ENCODE results near the gene SLC25A13. TPM values are rescaled to one million over a fixed set of nuclear protein-coding genes. Genes with fewer than 3 reads are reported as not detected.

Gene SLC25A13
- total RNA-seq, 1 donor from 2014 or later = 47.4 TPM

GRCh38 chr7:96135241-96135640 is 186.7 kb downstream of the SLC25A13 start:
- Mint-ChIP-seq H3K27me3 (ENCODE audit: low read depth) (no peaks in the 10 kb centered on the region), H3K4me1 (peaks cover 53% of the 10 kb centered on the region), H3K36me3 (peaks cover 17% of the 10 kb centered on the region), H3K27ac (peak overlapping the region; percentile 40), H3K9me3 (peaks cover 6% of the 10 kb centered on the region), H3K4me3 (no peak overlapping the region)
- TF ChIP-seq, protein P1, sequence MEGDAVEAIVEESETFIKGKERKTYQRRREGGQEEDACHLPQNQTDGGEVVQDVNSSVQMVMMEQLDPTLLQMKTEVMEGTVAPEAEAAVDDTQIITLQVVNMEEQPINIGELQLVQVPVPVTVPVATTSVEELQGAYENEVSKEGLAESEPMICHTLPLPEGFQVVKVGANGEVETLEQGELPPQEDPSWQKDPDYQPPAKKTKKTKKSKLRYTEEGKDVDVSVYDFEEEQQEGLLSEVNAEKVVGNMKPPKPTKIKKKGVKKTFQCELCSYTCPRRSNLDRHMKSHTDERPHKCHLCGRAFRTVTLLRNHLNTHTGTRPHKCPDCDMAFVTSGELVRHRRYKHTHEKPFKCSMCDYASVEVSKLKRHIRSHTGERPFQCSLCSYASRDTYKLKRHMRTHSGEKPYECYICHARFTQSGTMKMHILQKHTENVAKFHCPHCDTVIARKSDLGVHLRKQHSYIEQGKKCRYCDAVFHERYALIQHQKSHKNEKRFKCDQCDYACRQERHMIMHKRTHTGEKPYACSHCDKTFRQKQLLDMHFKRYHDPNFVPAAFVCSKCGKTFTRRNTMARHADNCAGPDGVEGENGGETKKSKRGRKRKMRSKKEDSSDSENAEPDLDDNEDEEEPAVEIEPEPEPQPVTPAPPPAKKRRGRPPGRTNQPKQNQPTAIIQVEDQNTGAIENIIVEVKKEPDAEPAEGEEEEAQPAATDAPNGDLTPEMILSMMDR (IDR thresholded peaks at IDR 0.05; ENCODE audit: unreplicated experiment) = no peak
- DNase-seq (ENCODE audit: low spot score in 2 of 2, unreplicated experiment in 2 of 2) = no peak

DNA sequence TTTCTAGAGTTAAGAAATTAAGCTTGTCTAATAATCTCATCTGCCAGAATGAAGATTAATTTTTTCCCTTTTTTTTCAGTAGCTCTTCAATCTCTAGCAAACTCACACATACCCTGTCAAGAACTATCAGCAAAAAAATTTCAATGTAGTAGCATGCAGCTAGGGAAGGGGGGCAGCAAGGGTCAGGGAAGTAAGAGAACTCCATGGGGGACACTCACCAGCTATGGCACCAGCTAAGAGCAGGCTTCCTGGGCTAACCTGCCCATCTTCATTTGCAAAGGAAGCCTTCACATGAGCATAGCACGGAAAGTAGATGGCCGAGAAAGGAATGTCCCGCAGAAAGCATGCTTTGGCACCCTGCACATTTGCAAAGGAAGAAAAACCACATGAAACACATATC is 190.4 kb downstream of the SLC25A13 start:
- Mint-ChIP-seq H3K4me1 (peaks cover 58% of the 10 kb centered on the region), H3K36me3 (peaks cover 16% of the 10 kb centered on the region), H3K27me3 (ENCODE audit: low read depth) (no peaks in the 10 kb centered on the region), H3K9me3 (no peaks in the 10 kb centered on the region), H3K27ac (peak overlapping the region; percentile 25), H3K4me3 (no peak overlapping the region)
- DNase-seq (ENCODE audit: low spot score in 2 of 2, unreplicated experiment in 2 of 2) = no peak
- TF ChIP-seq, protein P1 (IDR thresholded peaks at IDR 0.05; ENCODE audit: unreplicated experiment) = no peak

GRCh38 chr7:96127746-96128145 is 194.2 kb downstream of the SLC25A13 start:
- Mint-ChIP-seq H3K36me3 (peaks cover 6% of the 10 kb centered on the region), H3K27ac (peak overlapping the region; percentile 72), H3K4me1 (peaks cover 58% of the 10 kb centered on the region), H3K4me3 (no peak overlapping the region), H3K27me3 (ENCODE audit: low read depth) (no peaks in the 10 kb centered on the region), H3K9me3 (no peaks in the 10 kb centered on the region)
- no peak for DNase-seq (ENCODE audit: low spot score in 2 of 2, unreplicated experiment in 2 of 2)
- TF ChIP-seq, protein P1 (IDR thresholded peaks at IDR 0.05; ENCODE audit: unreplicated experiment) = no peak

DNA sequence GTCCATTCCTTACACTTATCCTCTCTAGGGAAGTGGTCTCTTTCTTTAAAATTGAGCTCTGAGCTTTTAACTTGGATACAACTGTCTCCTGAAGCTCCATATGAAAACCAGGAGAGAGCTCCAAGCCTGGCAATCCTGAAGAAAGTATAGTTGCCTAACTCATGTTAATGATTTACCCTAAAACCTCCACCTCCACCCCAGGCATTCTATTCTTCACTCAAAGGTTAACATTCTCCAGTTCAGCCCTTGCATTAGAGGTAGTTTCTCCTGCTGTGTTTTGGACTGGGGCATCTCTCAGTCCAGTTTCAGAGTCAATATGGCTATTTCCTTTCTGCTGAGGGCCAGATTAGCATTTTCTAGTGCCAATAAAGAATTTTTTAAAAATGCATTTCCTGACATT is 195.5 kb downstream of the SLC25A13 start:
- Mint-ChIP-seq H3K4me1 (peaks cover 59% of the 10 kb centered on the region), H3K36me3 (peaks cover 6% of the 10 kb centered on the region), H3K27ac (no peak overlapping the region), H3K9me3 (no peaks in the 10 kb centered on the region), H3K27me3 (ENCODE audit: low read depth) (no peaks in the 10 kb centered on the region), H3K4me3 (no peak overlapping the region)
- no peak for DNase-seq (ENCODE audit: low spot score in 2 of 2, unreplicated experiment in 2 of 2)
- TF ChIP-seq, protein P1 (IDR thresholded peaks at IDR 0.05; ENCODE audit: unreplicated experiment) = no peak

GRCh38 chr7:96122746-96123145 is 199.2 kb downstream of the SLC25A13 start:
- TF ChIP-seq, protein P1 (IDR thresholded peaks at IDR 0.05; ENCODE audit: unreplicated experiment) = no peak
- DNase-seq (ENCODE audit: low spot score in 2 of 2, unreplicated experiment in 2 of 2) = no peak
- Mint-ChIP-seq H3K27ac (peak overlapping the region; percentile 68), H3K4me1 (peaks cover 80% of the 10 kb centered on the region), H3K36me3 (no peaks in the 10 kb centered on the region), H3K4me3 (no peak overlapping the region), H3K27me3 (ENCODE audit: low read depth) (no peaks in the 10 kb centered on the region), H3K9me3 (no peaks in the 10 kb centered on the region)

GRCh38 chr7:96121752-96122151 is 200.1 kb downstream of the SLC25A13 start:
- H3K4me3 Mint-ChIP-seq = no peak overlapping the region
- TF ChIP-seq, protein P1 (IDR thresholded peaks at IDR 0.05; ENCODE audit: unreplicated experiment) = no peak
- no peaks in the 10 kb centered on the region for H3K27me3 Mint-ChIP-seq (ENCODE audit: low read depth)
- peak overlapping the region; percentile 68 for H3K27ac Mint-ChIP-seq
- H3K36me3 Mint-ChIP-seq = no peaks in the 10 kb centered on the region
- peaks cover 76% of the 10 kb centered on the region for H3K4me1 Mint-ChIP-seq
- no peak for DNase-seq (ENCODE audit: low spot score in 2 of 2, unreplicated experiment in 2 of 2)
- no peaks in the 10 kb centered on the region for H3K9me3 Mint-ChIP-seq
